Measurements from ENCODE around the gene MYO15B. TPM values are rescaled to one million over a fixed set of nuclear protein-coding genes. Genes with fewer than 3 reads are reported as not detected.
A peak's percentile ranks its signal among the peaks of the same experiment; 100 is the strongest.

The MYO15B gene
- total RNA-seq, 1 donor from 2014 or later = 193 TPM

DNA sequence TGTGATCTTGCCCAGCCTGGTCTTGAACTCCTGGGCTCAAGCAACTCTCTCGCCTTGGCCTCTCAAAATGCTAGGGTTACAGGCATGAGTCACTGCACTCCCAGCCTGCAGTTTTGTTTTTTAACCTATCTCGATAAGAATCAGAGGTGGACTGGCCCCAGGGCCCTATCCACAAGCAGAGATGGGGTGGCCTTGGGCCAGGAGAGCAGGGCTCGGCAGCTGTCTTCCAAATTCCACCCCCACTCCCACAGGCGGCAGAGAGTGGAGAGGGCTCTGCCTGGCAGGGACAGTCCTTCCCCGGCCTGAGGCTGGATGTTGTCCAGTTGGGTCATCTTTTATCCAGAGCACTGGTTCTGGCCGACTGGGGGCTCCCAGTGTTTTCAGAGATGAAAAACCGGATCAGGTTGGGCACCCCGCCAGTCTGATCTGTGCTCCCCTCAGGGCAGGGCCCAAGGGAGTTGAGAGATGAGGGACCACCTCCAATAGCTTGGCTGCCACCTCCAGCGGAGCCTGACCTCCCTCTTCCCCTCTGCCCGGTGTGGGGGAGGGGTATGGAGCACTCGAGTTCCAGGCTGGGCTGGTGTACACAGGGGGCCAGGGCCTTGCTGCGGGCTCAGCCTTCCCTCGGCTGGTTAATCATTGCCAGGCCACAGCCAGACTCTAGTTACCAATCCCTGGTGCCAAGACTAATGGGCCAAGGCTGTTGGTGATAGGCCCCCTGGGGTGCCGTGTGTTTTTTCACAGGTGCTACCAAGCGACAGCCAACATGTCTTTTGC lies 30.3 kb upstream of the MYO15B start:
- intact Hi-C loops (cut with DNase I) = no loop called here
- Histone ChIP-seq H3K4me3 (no peak overlapping the region), H3K36me3 (peaks cover 10% of the 10 kb centered on the region), H3K9me3 (no peaks in the 10 kb centered on the region), H3K27me3 (no peaks in the 10 kb centered on the region), H3K4me1 (peaks cover 11% of the 10 kb centered on the region), H3K27ac (peak overlapping the region; percentile 42)
- peak; percentile 87 for DNase-seq
- peak; percentile 84 for ATAC-seq
- TF ChIP-seq, protein P1, sequence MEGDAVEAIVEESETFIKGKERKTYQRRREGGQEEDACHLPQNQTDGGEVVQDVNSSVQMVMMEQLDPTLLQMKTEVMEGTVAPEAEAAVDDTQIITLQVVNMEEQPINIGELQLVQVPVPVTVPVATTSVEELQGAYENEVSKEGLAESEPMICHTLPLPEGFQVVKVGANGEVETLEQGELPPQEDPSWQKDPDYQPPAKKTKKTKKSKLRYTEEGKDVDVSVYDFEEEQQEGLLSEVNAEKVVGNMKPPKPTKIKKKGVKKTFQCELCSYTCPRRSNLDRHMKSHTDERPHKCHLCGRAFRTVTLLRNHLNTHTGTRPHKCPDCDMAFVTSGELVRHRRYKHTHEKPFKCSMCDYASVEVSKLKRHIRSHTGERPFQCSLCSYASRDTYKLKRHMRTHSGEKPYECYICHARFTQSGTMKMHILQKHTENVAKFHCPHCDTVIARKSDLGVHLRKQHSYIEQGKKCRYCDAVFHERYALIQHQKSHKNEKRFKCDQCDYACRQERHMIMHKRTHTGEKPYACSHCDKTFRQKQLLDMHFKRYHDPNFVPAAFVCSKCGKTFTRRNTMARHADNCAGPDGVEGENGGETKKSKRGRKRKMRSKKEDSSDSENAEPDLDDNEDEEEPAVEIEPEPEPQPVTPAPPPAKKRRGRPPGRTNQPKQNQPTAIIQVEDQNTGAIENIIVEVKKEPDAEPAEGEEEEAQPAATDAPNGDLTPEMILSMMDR (IDR thresholded peaks at IDR 0.05) = no peak

DNA sequence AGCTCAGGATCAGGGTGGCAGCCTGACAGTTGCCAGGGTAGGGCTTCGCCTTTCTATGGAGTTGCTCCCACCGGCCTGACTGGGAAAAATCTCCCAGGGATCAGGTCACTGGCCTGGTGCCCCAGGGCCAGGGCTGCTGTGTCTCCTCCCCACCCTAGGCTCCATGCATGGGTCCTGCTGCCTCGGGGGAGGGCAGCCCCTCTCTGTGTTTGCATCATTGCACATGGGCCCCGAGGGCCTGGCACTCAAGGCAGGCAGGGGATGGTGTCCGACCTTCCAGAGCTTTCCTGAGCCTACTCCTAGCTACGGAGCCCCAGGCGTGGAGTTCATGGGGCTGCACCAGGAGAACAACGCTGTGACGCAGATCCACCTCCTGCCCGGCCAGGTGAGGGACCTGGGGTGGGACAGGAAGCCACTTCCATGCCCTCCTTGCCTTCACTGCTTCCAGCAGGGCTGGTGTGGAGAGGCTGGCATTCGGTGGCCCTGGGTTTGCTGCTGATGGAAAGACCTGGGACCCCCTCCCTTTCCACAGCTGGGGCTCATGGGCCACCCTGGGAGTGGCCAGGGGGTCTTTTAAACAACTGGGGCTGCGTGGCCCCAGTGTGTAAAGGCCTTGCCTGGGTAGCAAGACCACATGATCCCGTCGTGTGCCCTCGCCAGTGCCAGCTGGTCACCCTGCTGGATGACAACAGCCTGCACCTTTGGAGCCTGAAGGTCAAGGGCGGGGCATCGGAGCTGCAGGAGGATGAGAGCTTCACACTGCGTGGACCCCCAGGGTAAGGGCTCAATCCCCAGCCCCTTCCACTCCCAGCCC lies 29.5 kb upstream of the MYO15B start:
- intact Hi-C loops (cut with DNase I) = no loop called here
- H3K27ac ChIP-seq = no peak overlapping the region
- ATAC-seq = no peak
- TF ChIP-seq, protein P1 (IDR thresholded peaks at IDR 0.05) = no peak
- no peaks in the 10 kb centered on the region for H3K27me3 ChIP-seq
- H3K36me3 ChIP-seq = peaks cover 12% of the 10 kb centered on the region
- DNase-seq = no peak
- peaks cover 11% of the 10 kb centered on the region for H3K4me1 ChIP-seq
- H3K9me3 ChIP-seq = no peaks in the 10 kb centered on the region
- H3K4me3 ChIP-seq = no peak overlapping the region

DNA sequence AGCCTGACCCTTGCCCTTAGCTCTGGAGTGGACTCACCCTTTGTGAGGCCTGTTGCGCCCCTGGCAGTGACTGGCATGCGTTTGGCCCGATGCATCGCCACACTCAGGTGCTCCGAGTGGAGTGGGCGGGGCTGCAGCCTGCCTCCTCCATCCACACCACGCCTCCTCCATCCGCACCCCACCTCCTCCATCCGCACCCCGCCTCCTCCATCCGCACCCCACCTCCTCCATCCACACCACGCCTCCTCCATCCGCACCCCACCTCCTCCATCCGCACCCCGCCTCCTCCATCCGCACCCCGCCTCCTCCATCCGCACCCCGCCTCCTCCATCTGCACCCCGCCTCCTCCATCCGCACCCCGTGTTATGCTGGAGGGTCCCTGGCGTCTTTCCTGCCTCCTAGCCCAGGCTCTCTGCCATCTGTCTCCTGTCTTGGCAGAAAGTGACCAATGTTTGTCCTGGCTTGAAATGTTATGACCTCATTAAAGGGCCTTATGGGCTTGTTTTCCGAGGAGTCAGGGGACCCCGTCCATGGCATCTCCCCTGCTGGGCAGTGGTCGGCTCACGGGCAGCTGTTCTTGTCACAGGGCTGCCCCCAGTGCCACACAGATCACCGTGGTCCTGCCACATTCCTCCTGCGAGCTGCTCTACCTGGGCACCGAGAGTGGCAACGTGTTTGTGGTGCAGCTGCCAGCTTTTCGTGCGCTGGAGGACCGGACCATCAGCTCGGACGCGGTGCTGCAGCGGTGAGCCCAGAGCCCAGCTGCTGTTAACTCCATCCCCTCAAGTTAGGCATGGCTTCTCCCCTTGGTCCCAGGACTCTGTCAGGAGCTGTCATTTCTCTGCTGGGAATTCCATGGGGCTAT lies 28.7 kb upstream of the MYO15B start:
- no peak overlapping the region for H3K4me3 ChIP-seq
- H3K27me3 ChIP-seq = no peaks in the 10 kb centered on the region
- ATAC-seq (no peak), DNase-seq (no peak)
- H3K36me3 ChIP-seq = peaks cover 20% of the 10 kb centered on the region
- H3K9me3 ChIP-seq = no peaks in the 10 kb centered on the region
- H3K27ac ChIP-seq = no peak overlapping the region
- intact Hi-C loops (cut with DNase I) = no loop called here
- TF ChIP-seq, protein P1 (IDR thresholded peaks at IDR 0.05) = no peak
- peaks cover 11% of the 10 kb centered on the region for H3K4me1 ChIP-seq

DNA sequence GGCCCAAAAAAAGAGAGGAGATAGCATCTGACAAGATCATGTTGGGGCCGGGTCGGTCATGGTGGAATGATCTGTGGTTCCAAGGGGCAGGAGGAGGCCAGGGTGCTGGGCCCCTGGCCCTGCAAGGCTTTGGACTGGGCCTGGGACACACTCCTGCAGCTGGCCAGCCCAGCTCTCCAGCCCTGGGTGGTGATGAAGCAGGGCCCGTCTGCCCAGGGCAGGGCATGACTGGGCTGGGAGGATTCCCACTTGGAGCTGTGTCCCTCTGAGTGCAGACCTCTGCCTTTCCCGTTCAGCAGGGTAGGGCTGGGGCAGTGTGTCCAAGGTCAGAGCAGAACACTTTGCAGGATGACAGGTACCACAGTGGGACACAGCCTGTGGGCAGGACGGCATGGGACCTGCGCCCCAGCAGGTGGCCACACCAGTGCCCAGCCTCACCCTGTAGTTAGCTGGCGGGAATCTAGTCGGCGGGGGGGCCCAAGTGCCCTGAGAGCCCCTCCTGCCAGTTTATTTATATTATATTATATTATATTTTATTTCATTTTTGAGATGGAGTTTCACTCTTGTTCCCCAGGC lies 27.6 kb upstream of the MYO15B start:
- Histone ChIP-seq H3K27me3 (no peaks in the 10 kb centered on the region), H3K4me3 (no peak overlapping the region), H3K9me3 (no peaks in the 10 kb centered on the region), H3K36me3 (peaks cover 31% of the 10 kb centered on the region), H3K4me1 (peaks cover 11% of the 10 kb centered on the region), H3K27ac (no peak overlapping the region)
- ATAC-seq (no peak), DNase-seq (no peak)
- TF ChIP-seq, protein P1 (IDR thresholded peaks at IDR 0.05) = no peak
- intact Hi-C loops (cut with DNase I) = no loop called here

DNA sequence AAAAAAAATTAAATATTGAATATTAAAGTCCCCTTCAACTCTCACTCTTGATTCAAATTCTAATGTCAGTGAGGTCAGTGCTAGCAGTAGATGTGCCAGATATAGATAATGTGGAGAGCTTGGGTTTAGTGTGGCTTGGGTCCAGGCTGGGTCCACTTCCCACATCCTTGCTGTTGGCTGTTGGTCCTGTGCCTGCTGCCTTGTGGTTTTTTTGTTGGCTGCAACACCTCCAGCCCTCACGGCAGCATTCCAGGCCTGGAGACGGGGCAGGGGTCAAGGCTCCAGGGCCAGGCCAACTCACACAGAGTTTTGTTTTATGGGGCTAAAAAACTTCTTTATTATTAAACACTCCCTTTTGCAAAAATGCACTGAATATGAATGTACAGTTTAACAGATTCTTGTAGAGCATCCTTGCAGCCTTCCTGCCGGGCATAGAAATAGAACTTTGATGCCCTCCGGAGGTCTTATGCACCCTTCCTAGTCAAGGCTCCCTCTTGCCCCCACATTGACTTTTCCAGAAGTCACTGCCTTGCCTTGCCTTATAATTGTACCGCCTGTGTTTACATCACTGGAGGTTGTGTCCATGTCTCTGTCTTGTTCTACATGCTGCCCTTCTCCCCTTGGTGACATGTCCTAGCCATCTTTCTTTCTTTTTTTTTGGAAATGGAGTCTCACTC lies 25.5 kb upstream of the MYO15B start:
- intact Hi-C loops (cut with DNase I) = no loop called here
- Histone ChIP-seq H3K4me1 (peaks cover 10% of the 10 kb centered on the region), H3K27me3 (no peaks in the 10 kb centered on the region), H3K27ac (no peak overlapping the region), H3K4me3 (no peak overlapping the region), H3K9me3 (no peaks in the 10 kb centered on the region), H3K36me3 (peaks cover 50% of the 10 kb centered on the region)
- ATAC-seq (no peak), DNase-seq (no peak)
- TF ChIP-seq, protein P1 (IDR thresholded peaks at IDR 0.05) = no peak
